IPS-20b (cell line): ENCODE results near the gene ULBP1.
"Not testable (repeated sequence)": the region's sequence is repeated elsewhere in the genome, so short reads cannot be mapped to it uniquely, and the experiment has no call there.

ENCODE experiments used
- H3K27ac ChIP-seq: one replicate; pipeline ENCODE4 v1.5.1; 2013; ENCODE audit warnings: low read length
- H3K27me3 ChIP-seq: 2 replicates; pipeline ENCODE4 v1.6.1; 2013; ENCODE audit warnings: mild to moderate bottlenecking, low read length, inconsistent platforms; ENCODE audit not compliant: insufficient read depth
- H3K36me3 ChIP-seq: 2 replicates; pipeline ENCODE4 v1.6.1; 2013; ENCODE audit warnings: low read depth, mild to moderate bottlenecking, inconsistent platforms, low read length, moderate library complexity; ENCODE audit not compliant: insufficient read depth
- H3K4me1 ChIP-seq: 2 replicates; pipeline ENCODE4 v1.6.1; 2013; ENCODE audit warnings: mild to moderate bottlenecking, control low read depth, inconsistent platforms, low read length, moderate library complexity; ENCODE audit not compliant: insufficient read depth
- H3K4me3 ChIP-seq: 2 replicates; pipeline ENCODE4 v1.5.1; 2013; ENCODE audit warnings: mild to moderate bottlenecking, low read length, inconsistent platforms
- H3K9ac ChIP-seq: 2 replicates; pipeline ENCODE4 v1.6.1; 2013; ENCODE audit warnings: low read depth, mild to moderate bottlenecking, inconsistent platforms, low read length, moderate library complexity
- H3K9me3 ChIP-seq: 2 replicates; pipeline ENCODE4 v1.6.1; 2013; ENCODE audit warnings: mild to moderate bottlenecking, low read depth, low read length, inconsistent platforms; ENCODE audit not compliant: insufficient read depth

Gene ULBP1

DNA sequence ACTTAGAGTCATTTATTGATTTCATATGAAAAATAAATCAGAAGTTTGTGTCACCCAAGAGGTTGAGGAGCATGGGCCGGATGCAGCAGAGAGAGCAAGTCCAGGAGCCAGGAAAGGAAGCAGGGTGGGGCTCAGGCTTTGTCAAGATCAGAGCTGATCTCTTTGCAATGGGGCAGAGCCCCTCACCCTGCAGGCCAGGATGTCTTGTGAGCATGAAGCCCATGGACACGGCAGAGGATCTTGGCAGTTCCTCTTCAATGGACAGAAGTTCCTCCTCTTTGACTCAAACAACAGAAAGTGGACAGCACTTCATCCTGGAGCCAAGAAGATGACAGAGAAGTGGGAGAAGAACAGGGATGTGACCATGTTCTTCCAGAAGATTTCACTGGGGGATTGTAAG, 5.2 kb downstream of the ULBP1 start:
- H3K9me3 ChIP-seq, H3K36me3 ChIP-seq, H3K4me3 ChIP-seq, H3K9ac ChIP-seq, H3K4me1 ChIP-seq, H3K27ac ChIP-seq: not testable (repeated sequence)
- H3K27me3 ChIP-seq = peaks cover 98% of the 10 kb centered on the region

DNA sequence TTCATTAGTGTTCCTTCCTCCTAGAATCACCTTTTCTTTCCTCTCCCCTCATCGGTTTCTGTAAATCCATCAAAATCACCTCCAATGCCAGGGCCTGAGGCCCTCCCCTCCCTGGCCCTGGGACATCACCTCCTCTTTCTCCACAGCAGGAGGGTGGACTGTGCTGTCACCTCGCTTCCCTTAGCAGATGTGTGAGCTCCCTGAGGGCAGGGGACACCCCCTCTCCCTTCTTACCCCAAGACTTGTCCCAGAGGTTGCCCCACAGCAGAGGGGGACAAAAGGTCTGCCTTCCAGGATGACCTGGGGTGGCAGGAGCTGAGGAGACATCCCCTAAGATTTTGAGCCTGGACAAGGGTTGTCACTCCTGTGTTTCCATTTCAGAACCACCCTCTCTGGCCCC, 5.9 kb downstream of the ULBP1 start:
- H3K9me3 ChIP-seq = no peaks in the 10 kb centered on the region; the same call in 1 of the 2 replicates
- no peak overlapping the region for H3K9ac ChIP-seq
- no peak overlapping the region for H3K4me3 ChIP-seq
- H3K27me3 ChIP-seq = peaks cover 98% of the 10 kb centered on the region
- H3K27ac ChIP-seq = no peak overlapping the region
- no peaks in the 10 kb centered on the region for H3K4me1 ChIP-seq
- no peaks in the 10 kb centered on the region for H3K36me3 ChIP-seq

DNA sequence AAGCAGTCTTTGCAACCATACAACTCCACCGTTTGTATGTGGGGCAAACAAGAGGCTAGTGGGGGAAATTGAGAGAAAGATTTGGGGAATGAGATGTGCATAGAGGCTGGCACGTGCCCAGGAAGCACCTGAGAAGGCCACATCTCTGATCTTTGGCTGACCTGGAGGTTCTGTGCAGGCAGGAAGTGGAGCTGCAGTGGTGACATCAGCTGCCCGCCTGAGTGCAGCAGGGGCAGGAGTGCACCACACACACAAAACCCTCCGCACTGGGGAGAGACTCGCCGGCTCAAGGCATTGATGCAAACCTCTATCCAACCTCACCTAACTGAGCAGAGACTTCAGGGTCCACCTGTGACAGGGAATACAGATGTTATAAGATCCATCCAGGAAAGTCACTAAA, 10.7 kb downstream of the ULBP1 start:
- H3K4me3 ChIP-seq, H3K9me3 ChIP-seq, H3K27ac ChIP-seq, H3K36me3 ChIP-seq, H3K9ac ChIP-seq, H3K4me1 ChIP-seq: not testable (repeated sequence)
- H3K27me3 ChIP-seq = peaks cover 98% of the 10 kb centered on the region

DNA sequence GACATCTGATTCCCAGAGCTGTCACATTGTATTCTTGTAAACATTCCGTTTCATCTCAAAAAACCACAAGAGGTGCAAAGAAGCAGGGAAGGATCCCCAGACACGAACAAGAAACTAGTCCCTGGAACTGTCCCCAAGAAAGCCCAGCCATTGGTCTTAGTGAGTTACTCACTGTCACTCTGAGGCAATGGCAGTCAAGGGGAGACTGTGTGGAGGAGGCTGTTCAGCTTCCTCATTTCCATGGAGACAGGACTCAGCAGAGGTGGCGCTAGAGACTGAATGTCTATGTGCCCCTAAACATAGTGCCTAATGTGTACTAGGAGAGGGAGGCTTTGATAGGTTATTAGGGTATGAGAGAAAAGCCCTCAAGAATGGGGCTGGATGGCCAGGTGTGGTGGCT, 11.1 kb downstream of the ULBP1 start:
- H3K27ac ChIP-seq = no peak overlapping the region
- peaks cover 98% of the 10 kb centered on the region for H3K27me3 ChIP-seq
- H3K4me1 ChIP-seq = no peaks in the 10 kb centered on the region
- H3K4me3 ChIP-seq = no peak overlapping the region
- no peaks in the 10 kb centered on the region for H3K36me3 ChIP-seq
- H3K9me3 ChIP-seq = no peaks in the 10 kb centered on the region
- no peak overlapping the region for H3K9ac ChIP-seq

DNA sequence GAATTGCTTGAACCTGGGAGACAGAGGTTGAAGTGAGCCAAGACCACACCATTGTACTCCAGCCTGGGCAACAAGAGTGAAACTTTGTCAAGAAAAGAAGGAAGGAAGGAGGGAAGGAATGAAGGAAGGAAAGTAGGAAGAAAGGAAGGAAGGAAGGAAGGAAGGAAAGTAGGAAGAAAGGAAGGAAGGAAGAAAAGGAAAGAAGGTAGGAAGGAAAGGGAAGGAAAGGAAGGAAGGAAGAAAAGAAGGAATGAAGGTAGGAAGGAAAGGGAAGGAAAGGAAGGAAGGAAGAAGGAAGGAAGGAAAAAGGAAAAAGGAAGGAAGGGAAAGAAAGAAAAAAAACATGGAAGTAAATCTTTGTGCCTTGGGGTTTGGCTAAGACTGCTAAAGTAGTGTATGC, 11.7 kb downstream of the ULBP1 start:
- Histone ChIP-seq H3K9ac (no peak overlapping the region), H3K4me3 (no peak overlapping the region), H3K27me3 (peaks cover 98% of the 10 kb centered on the region)

DNA sequence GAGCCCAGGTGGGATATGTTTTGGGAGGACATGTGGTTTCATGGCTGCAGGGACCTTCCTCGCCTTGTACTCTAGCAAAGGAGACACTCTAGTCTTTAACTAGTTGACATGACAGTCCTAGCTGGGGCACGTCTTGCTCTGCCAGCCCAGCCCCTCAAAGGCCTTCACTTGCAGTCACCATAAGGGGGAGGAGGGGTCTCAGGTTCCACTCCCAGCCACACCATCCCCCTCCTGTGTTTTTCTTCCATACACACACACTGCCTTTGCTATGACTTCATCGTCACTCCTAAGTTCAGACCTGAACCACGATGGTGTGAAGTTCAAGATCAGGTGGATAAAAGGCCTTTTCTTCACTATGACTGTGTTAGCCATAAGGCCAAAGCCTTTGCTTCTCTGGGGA, 13.5 kb downstream of the ULBP1 start:
- H3K4me3 ChIP-seq = no peak overlapping the region
- H3K27me3 ChIP-seq = peaks cover 100% of the 10 kb centered on the region
- no peak overlapping the region for H3K27ac ChIP-seq
- H3K9ac ChIP-seq = no peak overlapping the region
- no peaks in the 10 kb centered on the region for H3K36me3 ChIP-seq
- H3K4me1 ChIP-seq = no peaks in the 10 kb centered on the region
- no peaks in the 10 kb centered on the region for H3K9me3 ChIP-seq

More for the DNA sequence above, 11.7 kb downstream of the ULBP1 start:
- no peaks in the 10 kb centered on the region for H3K36me3 ChIP-seq
- no peaks in the 10 kb centered on the region for H3K9me3 ChIP-seq
- H3K4me1 ChIP-seq = no peaks in the 10 kb centered on the region
- H3K27ac ChIP-seq = no peak overlapping the region

DNA sequence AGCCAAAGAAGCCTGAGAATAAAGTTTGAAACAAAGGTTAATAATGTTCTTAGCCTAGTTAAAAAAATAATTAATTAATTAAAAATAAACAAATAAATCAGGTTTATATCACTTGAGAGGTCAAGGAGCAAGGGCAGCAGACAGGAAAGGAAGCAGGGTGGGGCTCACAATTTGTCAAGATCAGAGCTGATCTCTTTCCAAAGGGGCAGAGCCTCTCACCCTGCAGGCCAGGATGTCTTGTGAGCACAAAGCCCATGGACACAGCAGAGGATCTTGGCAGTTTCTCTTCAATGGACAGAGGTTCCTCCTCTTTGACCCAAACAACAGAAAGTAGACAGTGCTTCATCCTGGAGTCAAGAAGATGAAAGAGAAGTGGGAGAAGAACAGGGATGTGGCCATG, 14.9 kb downstream of the ULBP1 start:
- Histone ChIP-seq H3K4me3 (no peak overlapping the region), H3K36me3 (no peaks in the 10 kb centered on the region), H3K4me1 (no peaks in the 10 kb centered on the region), H3K9me3 (no peaks in the 10 kb centered on the region), H3K9ac (no peak overlapping the region), H3K27ac (no peak overlapping the region), H3K27me3 (peaks cover 100% of the 10 kb centered on the region)

DNA sequence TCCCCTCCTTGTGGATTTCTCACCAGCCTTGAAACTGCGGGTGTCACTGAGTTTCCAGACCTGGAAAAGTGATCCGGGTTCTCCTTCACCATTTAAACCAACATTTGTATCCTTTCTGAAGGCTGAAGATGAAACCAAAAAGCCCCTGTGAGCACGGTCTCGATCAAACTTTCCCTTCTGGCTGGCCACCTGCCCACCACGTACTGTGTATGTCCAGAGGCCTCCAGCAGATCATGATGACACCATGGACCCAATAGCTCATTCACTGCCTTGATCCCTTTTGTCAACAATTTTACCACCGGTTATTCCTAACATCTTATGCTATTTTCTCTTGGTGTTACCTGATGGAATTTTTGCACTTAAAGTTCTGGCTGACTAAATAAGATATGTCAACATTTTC, 15.6 kb downstream of the ULBP1 start:
- Histone ChIP-seq H3K36me3 (no peaks in the 10 kb centered on the region), H3K4me3 (no peak overlapping the region), H3K27me3 (peaks cover 100% of the 10 kb centered on the region), H3K9ac (no peak overlapping the region), H3K4me1 (no peaks in the 10 kb centered on the region), H3K9me3 (no peaks in the 10 kb centered on the region), H3K27ac (no peak overlapping the region)

DNA sequence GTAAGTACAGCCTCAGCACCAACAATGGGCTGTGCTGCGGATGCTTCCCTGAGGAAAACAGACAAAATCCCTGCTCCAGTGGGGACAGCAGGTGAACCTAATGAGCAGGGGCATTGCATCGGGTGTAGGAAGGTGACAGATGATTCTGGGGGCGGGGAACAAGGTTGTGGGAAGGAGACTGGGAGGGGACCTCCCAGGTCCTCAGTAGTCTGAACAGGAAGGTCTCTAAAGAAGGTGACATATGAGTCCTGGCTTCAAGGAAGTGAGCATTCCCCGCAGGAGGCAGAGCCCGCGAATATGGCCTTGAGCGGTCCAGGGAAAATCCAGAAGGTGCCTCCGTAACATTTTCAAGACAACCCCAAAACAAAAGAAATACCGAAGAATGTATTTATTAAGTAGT, 19.4 kb downstream of the ULBP1 start:
- Histone ChIP-seq H3K9me3 (peaks cover 6% of the 10 kb centered on the region; the same call in 1 of the 2 replicates), H3K36me3 (no peaks in the 10 kb centered on the region), H3K4me3 (no peak overlapping the region), H3K27ac (no peak overlapping the region), H3K4me1 (no peaks in the 10 kb centered on the region), H3K27me3 (peaks cover 100% of the 10 kb centered on the region), H3K9ac (no peak overlapping the region)

DNA sequence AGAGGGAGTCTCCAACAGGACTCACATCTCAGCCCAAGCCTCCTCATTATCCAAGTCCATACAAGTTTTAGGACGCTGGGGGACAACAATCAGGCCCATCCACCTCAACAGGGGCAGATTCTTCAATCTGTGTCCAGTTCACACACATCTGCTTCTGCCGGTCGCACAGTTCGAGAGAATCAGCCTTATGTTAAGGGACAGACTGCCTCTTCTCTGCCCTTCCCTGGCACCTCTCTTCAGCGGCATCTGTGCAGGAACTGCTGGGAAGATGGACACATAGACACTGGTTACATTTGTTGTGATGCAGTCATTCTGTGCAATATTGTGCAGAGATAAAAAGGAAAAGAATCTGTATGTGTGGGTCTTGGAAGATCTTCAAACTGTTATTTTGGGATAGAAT, 21.0 kb downstream of the ULBP1 start:
- Histone ChIP-seq H3K4me3 (no peak overlapping the region), H3K9ac (no peak overlapping the region), H3K4me1 (no peaks in the 10 kb centered on the region; the same call in 1 of the 2 replicates), H3K27ac (no peak overlapping the region), H3K36me3 (no peaks in the 10 kb centered on the region), H3K27me3 (peaks cover 100% of the 10 kb centered on the region), H3K9me3 (peaks cover 6% of the 10 kb centered on the region; the same call in 1 of the 2 replicates)

DNA sequence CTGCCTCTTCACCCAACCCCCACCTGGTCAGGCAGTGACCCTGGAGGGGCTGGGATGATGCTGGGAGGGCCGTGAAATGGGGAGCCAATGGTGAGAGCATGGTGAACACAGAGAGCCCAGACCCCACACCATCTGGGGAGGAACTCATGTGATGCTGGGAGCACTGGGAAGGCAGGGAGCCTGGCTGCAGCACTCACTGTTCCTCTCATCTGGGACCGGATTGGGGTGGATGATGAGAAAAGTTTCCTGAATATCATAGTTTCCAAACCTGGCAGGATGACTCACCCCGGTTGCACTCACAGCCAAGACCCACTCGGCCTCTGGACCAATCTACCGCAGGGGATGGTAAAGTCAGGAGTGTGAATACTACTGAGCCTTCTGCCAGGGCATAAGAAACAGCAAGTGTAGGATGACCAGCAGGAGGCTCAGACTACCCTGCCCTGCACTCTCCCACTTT, 21.8 kb downstream of the ULBP1 start:
- Histone ChIP-seq H3K36me3 (no peaks in the 10 kb centered on the region), H3K4me3 (no peak overlapping the region), H3K27me3 (peaks cover 100% of the 10 kb centered on the region)

DNA sequence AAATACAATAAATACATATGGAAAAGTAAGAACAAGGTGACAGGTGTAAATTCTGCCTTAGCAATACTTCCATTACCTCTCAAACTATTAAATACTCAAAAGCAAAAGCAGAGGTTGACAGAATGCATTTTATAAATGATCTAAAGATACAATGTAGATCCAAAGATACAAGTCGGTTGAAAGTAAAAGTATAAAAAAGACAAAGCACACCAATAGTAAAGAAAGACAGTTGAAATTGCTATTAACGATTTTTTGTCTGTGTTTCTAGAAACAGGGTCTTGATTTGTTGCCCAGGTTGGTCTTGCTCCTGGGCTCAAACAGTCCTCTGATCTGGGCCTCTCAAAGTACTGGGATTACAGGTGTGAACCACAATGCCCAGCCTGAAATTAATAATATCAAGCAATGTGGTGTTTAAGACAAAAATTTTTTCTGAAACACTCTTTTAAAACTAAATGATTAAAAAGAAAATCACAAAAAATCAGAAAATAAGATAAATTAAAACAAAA, 23.9 kb downstream of the ULBP1 start:
- Histone ChIP-seq H3K9me3 (peaks cover 8% of the 10 kb centered on the region; the same call in 1 of the 2 replicates), H3K4me1 (no peaks in the 10 kb centered on the region; the same call in 1 of the 2 replicates), H3K27ac (no peak overlapping the region), H3K27me3 (peaks cover 100% of the 10 kb centered on the region), H3K9ac (no peak overlapping the region), H3K36me3 (no peaks in the 10 kb centered on the region), H3K4me3 (no peak overlapping the region)

More for the DNA sequence above, 21.8 kb downstream of the ULBP1 start:
- Histone ChIP-seq H3K27ac (no peak overlapping the region), H3K4me1 (no peaks in the 10 kb centered on the region; the same call in 1 of the 2 replicates), H3K9me3 (peaks cover 6% of the 10 kb centered on the region; the same call in 1 of the 2 replicates), H3K9ac (no peak overlapping the region)
